Measurements from ENCODE around the gene PPP1R16B.

DNA sequence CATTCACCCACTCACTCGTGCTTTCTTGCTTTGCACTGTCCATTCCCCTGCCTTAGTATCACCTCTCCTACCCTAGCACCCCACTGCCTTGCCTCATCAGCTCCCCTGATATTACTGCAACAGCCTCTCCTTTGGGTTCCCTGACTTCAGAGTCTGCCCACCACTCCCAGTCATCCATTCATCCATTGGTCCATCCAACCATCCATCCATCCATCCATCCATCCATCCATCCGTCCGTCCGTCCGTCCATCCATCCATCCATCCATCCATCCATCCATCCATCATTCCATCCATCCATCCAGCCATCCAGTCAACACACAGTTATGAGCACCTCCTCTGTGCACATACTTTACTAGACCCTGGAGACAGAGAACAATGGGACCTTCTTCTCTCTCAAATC is 97.8 kb downstream of the PPP1R16B start:
- no peak for TF ChIP-seq SIN3A (IDR thresholded peaks at IDR 0.05; ENCODE audit: borderline replicate concordance, insufficient read depth, low read length)
- no peak for TF ChIP-seq POLR2AphosphoS5 (IDR thresholded peaks at IDR 0.05; ENCODE audit: low read depth, low read length)
- TF ChIP-seq TAF1 (IDR thresholded peaks at IDR 0.05; ENCODE audit: borderline replicate concordance, insufficient read depth, low read length), result no peak
- TF ChIP-seq REST (IDR thresholded peaks at IDR 0.05; ENCODE audit: insufficient read depth in 1 of 2, low read depth in 2 of 2, low read length in 2 of 2), result no peak
